GM21529 (cell line): ENCODE measurements around the gene SULT1B1.

Experiments used
- ATAC-seq: cut with Tn5 transposase; IDR thresholded peaks from one replicate; pipeline ENCODE4 v1.9.1; 2021; ENCODE audit not compliant: unreplicated experiment

Gene SULT1B1

GRCh38 chr4:69750346-69750745 is 10.1 kb downstream of the SULT1B1 start:
- no peak for ATAC-seq

DNA sequence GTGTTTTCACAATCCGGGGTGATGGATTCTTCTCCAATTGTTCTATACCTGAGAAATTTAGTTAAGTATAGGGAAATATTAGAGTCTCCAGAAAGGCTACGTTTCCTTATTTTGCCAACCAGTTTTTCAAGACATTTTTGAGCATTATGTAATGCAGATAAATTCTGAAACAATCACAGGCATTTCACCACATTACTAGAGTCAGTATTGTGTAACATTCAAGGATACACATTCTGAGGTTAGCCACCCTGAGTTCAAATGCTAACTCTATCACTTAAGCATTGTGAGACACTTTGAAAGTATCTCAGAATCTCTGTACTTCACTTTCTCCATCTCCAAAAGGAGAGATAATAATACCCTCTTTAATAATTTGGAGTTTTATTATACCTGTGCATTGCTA is 10.6 kb downstream of the SULT1B1 start:
- ATAC-seq = no peak

- no peak for ATAC-seq
These were observed 12.2 kb downstream of the SULT1B1 start for GRCh38 chr4:69748173-69748572.

- no peak for ATAC-seq
These were observed 16.3 kb downstream of the SULT1B1 start for GRCh38 chr4:69744157-69744478.

- ATAC-seq = no peak
These were observed 16.8 kb downstream of the SULT1B1 start for GRCh38 chr4:69743476-69744156.

- no peak for ATAC-seq
These were observed 17.8 kb downstream of the SULT1B1 start for GRCh38 chr4:69742596-69742995.

DNA sequence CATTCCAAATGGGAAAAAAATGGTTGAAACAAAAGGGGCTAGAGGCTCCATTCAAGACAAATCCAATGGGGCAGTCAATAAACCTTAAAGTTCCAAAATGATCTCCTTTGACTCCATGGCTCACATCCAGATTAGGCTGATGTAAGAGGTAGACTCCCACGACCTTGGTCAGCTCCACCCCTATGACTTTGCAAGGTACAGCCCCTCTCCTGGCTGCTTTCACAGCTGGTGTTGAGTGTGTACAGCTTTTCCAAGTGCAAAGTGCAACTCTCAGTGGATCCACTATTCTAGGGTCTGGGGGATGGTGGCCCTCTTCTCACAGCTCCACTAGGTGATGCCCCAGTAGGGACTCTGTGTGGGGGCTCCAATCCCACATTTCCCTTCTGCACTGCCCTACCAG is 21.5 kb downstream of the SULT1B1 start:
- ATAC-seq = no peak

GRCh38 chr4:69735119-69735518 is 25.3 kb downstream of the SULT1B1 start:
- ATAC-seq = no peak

GRCh38 chr4:69731847-69732246 is 28.6 kb downstream of the SULT1B1 start:
- no peak for ATAC-seq

GRCh38 chr4:69731241-69731640 is 29.2 kb downstream of the SULT1B1 start:
- ATAC-seq = no peak

DNA sequence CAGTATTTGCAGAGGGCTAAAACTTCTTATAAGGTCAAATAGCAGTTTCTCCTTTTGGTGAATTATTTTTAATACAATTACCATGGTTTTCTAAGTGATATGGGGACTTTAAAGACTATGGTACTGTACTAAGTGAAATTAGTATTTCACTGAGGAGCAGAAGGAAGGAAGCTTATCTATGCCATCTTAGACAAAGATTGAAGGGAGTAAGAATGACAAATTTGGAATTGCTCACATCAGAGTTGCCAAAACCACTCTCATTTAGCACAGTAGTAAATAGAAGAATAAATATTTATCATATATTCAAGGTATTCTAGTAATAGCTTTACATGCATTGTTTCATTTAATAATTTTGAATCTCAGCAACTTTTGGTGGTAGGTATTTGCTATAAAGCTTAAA is 30.4 kb downstream of the SULT1B1 start:
- no peak for ATAC-seq

- ATAC-seq = no peak
These were observed 32.5 kb downstream of the SULT1B1 start for GRCh38 chr4:69727926-69728325.

DNA sequence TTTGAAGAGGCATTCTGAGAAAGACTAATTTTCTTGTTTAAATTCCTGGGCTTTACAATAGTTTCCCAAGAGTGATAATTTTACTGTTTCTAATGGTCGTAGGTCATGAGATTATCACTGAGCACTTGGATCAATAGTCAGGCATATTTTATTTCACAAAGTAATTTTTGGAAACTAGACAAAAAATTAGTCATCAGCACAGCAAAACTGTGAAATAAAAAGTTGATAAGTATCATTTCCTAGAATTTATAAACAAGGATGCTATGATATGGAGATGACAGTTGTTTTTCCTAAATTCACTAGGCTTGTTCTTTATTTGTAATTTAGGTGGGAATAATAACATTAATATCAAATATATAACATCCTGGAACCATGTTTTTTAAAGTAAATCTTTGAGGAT is 33.0 kb downstream of the SULT1B1 start:
- no peak for ATAC-seq

GRCh38 chr4:69726971-69727370 is 33.4 kb downstream of the SULT1B1 start:
- ATAC-seq = no peak

GRCh38 chr4:69718396-69719271 is 41.8 kb downstream of the SULT1B1 start:
- ATAC-seq = no peak

DNA sequence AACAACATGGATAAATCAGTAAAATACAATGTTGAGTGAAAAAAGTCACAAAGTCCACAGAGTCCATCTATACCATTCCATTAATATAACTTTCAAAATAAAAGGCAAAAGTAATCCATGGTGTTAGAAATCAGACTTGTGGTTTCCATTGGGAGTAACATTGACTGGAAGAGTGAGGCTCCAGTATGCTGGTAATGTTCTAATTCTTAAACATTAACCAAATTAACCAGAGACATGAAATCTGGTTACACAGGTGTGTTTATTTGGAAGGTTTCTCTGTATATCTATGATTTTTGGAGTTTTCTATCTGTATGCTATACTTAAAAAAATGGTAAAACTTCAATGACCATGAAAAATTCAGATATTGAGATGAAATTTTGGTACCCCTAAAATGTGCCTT is 42.6 kb downstream of the SULT1B1 start:
- ATAC-seq = no peak

DNA sequence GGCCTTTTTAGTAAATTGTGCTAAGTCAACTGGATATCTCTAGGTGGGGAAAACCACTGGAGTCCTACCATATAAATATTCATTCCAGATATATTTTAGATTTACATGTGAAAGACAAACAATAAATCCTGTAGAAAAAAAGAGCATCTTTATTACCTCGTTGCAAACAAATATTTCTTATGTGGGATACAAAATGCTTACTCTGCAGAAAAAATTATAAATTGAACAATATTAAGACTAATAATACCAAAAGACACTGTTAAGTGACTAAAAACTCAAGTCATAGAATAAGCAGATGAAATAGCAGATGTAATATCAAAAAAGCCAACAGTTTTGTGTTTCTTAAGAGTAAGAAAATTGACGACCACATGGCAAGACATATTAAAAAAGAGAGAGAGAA is 43.8 kb downstream of the SULT1B1 start:
- ATAC-seq = no peak

- ATAC-seq = no peak
These were observed 46.3 kb downstream of the SULT1B1 start for GRCh38 chr4:69714086-69714485.

- ATAC-seq = no peak
These were observed 46.8 kb downstream of the SULT1B1 start for GRCh38 chr4:69713593-69713992.

- no peak for ATAC-seq
These were observed 49.8 kb downstream of the SULT1B1 start for GRCh38 chr4:69710580-69710979.

DNA sequence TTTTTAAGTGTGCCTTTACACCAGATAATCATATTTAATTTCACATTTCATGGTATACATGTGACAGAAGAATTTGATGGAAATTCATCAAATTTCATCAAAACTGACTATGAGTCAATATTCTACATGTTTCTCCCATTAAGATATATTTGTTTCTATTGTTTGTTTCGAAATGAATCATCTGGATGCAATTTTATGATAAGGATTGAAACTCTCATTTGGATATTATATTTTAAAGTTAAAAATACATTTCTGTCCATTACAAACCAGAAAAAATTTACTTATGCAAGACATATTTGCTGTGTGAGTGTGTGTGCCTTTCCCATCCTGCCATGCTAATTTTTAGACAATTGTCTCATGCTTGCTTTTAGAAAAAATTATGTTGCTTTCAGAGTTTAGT is 52.2 kb downstream of the SULT1B1 start:
- no peak for ATAC-seq

GRCh38 chr4:69707807-69708206 is 52.6 kb downstream of the SULT1B1 start:
- no peak for ATAC-seq

GRCh38 chr4:69702201-69702600 is 58.2 kb downstream of the SULT1B1 start:
- ATAC-seq = no peak
